Measurements from ENCODE around the gene ADAM23. TPM values are rescaled to one million over a fixed set of nuclear protein-coding genes. Genes with fewer than 3 reads are reported as not detected.
A peak's percentile ranks its signal among the peaks of the same experiment; 100 is the strongest.

ADAM23 gene
- total RNA-seq, 1 donor from 2014 or later: 68.8 TPM

DNA sequence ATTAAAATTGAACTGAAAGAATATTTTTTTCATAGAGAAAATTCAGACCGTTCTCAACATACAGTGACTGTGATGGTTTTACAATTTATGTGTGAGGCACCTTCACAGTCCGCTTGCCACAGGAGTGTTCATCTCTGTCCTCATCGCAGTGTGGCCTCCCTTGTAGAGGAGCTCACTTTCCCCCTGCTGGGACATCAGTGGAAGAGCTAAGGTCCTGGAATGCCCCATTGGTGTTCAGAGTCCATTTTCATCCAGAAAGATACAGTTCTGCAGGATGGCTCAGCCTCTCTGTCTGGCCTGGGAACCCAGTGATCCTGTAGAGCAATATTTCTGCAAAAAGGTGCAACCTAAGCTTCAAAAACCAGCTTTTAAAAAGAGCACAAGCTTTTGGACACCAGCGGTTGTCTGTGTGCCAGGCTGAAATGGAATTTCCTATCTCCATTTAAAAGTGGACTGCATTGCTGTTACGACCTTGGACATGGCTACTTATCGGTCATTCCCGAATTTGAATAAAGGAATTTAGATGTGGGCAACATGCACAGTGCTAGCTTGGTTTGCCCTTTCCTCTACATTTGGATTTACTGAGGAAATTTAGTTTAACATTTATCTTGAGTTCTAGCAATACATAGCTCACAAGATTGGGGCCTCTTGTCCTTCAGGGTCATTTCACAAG lies 172.2 kb downstream of the ADAM23 start:
- intact Hi-C loops (cut with micrococcal nuclease): no loop called here
- DNase-seq (no peak), ATAC-seq (peak; percentile 71)

DNA sequence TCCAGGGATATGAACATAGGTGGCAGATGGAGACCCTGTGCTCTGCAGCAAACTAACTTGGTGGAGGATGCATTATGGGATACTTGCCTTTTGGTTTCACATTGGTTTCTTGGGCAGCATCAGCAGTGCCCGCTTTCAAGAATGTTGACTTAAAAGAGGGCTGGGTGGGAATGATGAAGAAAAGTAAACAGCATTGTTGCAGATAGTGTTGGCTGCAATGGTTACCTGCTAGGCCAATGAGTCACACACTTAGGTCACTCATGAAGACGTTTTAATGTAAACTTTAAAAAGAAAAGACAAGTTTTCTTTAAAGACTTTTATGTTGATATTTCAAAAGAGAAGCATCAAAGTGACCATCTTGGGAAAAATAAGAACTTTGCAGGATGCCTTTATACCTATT lies 172.8 kb downstream of the ADAM23 start:
- intact Hi-C loops (cut with micrococcal nuclease): no loop called here
- DNase-seq (no peak), ATAC-seq (no peak)

DNA sequence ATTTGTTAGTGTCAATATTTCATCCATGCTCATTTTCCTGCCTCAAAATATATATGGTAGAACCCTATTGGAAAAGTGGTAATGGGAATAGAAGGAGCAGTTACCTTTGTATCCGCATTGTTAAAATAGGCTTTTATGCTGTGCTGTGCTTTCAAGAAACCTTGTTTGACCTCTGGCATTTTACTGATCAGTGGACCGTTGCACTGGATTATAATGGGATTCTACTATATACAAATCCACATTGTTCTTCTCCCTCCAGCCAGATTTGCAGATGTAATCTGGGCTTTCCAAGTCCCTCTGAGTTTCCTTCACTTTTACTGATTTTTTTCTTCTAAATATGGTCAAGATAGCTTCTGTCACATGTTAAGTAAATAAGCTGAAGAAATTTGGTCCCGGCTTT lies 175.7 kb downstream of the ADAM23 start:
- ATAC-seq: no peak
- intact Hi-C loops (cut with micrococcal nuclease): no loop called here
- DNase-seq: no peak

DNA sequence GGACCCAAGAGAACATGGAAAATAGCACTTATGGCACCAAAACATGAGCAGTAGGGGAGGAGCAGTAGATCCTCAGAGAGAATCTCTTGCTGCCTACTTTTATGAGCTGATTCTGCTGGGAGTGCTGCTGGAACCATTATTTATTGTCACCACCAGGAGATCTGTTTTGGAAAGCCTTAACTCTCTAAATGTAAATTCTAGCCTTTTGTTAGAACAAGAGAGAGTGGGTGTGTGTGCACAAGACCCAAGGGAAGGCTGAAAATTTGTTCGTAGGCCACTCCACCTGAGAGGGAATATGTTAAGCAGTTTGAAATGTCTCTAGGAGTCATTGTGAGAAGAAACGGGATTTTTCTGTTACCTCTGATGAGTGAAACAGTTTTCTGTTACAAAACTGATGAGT lies 182.8 kb downstream of the ADAM23 start:
- DNase-seq (no peak), ATAC-seq (no peak)
- intact Hi-C loops (cut with micrococcal nuclease): no loop called here

DNA sequence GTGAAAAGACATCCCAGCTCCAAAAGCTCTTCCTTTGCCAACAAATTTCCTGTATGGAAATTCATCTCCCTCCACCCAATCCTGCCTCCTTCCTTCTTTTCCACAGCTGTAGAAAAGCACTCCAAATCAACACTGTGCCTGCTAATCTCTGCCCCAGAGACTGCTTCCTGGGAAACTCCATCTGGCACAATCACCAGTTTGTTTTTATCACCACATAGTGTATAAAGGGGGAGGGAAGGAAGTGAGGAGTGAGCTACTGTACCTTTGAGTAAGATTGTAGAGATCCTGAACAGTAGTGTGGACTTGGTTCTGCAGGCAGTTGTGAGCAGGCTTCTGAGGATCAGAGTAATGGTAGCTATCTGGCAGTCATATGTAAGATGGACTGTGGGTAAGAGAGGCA lies 184.3 kb downstream of the ADAM23 start:
- intact Hi-C loops (cut with micrococcal nuclease): no loop called here
- no peak for ATAC-seq
- no peak for DNase-seq

DNA sequence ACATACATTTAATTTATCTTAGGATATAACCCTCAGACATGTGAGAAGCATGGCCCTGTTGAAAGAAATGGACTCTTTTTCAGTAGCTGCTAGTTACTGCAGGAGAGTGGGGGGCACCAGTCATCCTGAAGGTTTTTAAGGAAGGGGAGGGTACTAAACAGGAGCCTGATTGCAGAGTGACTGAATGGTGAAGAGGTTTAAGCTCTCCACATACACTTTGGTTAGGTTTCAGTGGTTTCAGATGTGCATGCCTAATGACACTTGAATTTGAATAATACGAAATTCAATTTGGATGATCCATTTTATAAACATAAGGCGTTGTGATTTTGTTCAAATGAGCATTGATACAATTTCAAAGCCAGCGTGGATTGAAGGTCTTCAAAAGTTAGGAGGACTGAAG lies 188.0 kb downstream of the ADAM23 start:
- intact Hi-C loops (cut with micrococcal nuclease): no loop called here
- DNase-seq (no peak), ATAC-seq (no peak)

DNA sequence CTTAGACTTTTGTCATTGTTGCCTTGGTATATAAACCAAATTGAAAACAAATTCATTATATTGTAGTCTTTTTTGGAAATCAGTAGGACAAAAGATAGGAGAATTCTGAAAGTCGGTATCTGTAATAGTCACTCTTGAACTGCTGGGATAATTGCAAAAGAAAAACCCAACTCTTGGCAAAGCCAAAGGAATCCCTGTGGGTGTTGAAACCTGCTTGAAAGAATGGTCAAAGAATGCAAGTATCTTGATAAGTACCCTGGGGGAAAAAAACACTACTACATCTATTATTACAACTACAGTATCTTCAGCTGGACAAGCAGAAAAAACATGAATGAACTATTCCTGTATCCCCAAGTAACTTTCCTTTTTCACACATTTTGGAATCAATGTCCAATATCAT lies 191.7 kb downstream of the ADAM23 start:
- intact Hi-C loops (cut with micrococcal nuclease): no loop called here
- ATAC-seq (no peak), DNase-seq (no peak)

DNA sequence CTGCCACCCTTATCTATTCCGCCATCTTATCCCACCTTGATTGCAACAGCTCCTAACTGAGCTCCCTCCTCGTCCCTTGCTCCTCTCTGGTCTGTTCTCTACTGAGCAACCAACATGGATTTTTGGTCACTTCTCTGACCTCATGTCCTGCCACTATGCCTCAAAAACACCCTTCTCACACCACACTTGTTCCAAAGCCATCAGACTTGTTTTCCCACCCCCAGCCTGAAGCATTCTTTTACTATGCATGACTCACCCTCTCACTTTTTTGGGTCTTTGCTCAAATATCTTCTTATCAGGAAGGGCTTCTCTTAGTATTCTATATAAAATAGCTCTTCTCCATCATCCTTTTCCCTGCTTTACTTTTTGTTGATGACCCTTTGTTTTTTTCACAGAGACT lies 196.3 kb downstream of the ADAM23 start:
- no peak for ATAC-seq
- intact Hi-C loops (cut with micrococcal nuclease): no loop called here
- DNase-seq: no peak

DNA sequence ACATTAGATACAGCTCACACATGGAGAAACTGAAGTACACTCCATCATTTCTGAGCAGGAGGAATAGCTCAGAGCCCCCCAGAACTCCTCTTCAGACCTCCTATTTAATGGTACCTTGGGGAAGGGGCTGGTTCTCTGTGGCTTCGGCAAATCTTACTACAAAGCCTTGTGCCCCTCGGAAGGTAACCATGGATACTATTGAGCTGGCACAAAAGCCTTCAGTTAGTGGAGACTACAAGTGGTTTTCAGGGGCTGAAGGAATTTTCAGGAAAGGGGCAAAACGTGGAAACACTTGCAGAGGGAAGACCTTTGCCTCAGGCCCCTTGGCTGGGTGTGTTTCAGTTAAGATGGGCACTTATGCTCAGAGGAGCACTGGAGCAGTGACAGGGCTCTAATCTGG lies 197.9 kb downstream of the ADAM23 start:
- ATAC-seq (no peak), DNase-seq (no peak)
- intact Hi-C loops (cut with micrococcal nuclease): no loop called here

DNA sequence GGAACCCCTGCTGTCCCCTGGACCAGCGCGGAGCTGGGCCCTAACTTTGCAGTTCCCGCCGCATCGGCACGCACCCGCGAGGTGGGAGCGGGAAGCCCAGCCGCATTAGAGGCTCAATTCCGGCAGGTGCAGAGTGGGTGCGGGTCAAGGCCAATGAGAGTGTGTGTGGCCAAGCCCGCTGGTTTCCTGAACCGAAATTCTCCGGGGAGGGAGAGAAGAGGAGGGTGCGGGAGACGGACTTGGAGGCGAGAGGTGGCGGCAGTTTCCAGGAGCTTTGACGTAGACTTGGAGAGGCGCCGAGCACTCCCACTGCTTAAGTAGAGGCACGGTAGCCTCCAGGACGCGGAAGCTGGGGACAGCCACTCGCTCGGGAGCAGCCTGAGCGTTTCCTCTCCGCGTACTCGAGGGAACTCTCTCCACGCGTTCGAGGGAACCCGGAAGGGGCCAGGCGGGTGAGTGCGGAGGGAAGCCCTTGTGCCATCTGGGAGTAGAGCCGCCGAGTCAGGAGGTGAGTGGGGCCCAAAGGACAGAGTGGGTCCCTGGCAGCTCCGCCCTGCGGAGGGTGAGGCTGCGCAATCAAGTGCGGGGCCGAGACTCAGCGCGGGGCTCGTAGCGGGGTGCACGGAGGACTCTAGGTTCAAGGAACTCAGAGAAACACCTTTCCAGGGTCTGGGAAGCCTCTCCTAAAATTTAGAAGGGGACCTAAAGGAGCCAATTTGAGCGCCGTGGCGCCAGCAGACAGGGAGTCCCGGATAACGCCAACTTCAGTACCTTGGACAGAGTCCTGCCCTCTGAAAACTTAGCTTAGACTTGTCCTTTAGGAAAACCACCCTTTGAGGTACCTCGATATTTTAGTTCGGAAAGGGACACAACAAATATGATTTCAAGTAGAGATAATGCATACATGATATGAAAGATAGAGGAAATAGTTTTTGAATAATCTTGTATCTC lies 199.0 kb downstream of the ADAM23 start, which contains the start of gene FAM237A:
TSS of gene FAM237A (plus strand) at position 413 of the 951 bp plus-strand sequence. CDS start 1,750 bp downstream, outside the sequence.
- ATAC-seq (peak; percentile 52), DNase-seq (peak; percentile 29)

DNA sequence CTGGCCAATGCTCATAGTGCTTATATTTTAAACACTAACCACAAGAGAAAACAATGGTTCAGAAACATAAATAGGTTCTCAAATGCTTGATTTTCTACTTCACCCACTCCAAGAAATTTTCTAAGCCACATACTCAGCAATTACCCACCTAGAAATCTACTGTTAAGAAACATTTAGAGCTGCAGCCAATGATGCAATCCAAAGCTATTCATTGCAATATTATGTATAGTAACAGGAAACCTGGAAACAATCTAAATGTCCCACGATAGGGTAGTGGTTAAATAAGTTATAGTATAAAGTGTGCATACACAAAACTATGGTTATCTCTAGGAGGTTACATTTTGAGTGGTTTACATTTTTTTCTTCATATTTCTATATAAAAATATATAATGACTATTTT lies 204.7 kb downstream of the ADAM23 start:
- intact Hi-C loops (cut with micrococcal nuclease): no loop called here
- no peak for ATAC-seq
- no peak for DNase-seq

More for the DNA sequence above, 199.0 kb downstream of the ADAM23 start, which contains the start of gene FAM237A:
- intact Hi-C loops (cut with micrococcal nuclease): no loop called here

DNA sequence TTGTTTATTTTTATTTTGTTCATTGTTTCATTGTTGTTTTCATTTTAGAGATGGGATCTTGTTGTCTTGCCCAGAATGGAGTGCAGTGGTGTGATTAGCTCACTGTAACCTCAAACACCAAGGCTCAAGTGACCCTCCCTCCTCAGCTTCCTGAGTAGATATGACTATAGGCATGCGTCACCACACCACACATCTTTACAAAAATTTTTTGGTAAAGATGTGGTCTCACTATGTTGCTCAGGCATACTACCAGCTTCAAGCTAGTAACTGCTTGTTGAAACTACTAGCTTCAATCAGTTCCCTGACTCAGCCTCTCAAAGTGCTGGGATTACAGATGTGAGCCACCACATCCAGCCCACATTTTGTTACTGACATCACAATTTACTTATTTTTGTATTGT lies 213.8 kb downstream of the ADAM23 start:
- no peak for ATAC-seq

DNA sequence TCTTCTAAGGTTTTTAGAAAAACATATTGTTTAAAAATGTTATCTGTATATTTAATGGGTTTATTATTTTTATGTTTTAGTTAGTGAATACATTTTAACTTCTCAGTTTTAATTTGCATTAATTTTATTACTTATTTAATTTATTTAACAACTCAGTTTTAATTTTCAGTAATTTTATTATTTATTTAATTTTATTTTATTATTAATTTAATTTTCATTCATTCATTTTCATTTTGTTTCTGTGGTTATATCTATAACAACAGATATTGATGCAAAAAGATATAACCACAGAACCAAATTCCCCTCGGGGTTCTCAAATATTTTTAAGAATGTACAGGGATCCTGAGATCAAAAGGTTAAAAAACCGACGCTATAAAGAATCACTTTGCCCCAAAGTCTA lies 221.9 kb downstream of the ADAM23 start:
- DNase-seq: no peak
- ATAC-seq: no peak
- intact Hi-C loops (cut with micrococcal nuclease): no loop called here

More for the DNA sequence above, 213.8 kb downstream of the ADAM23 start:
- intact Hi-C loops (cut with micrococcal nuclease): no loop called here
- DNase-seq: no peak

Other genes with a start within 250 kb of the ADAM23 start
- 6.6 TPM for gene ZDBF2, start 168.9 kb upstream of the ADAM23 start, total RNA-seq
- 2.0 TPM for gene FAM237A, start 199.0 kb downstream of the ADAM23 start, total RNA-seq

Measured in left ventricle myocardium superior (tissue), 1 donor.